Vagina (tissue), 2 donors: ENCODE results near the gene IMMT. TPM values are rescaled to one million over a fixed set of nuclear protein-coding genes. Genes with fewer than 3 reads are reported as not detected.
A peak's percentile ranks its signal among the peaks of the same experiment; 100 is the strongest.

Experiments used
- DNase-seq, 2 donors: peaks; one replicate each; pipeline ENCODE4 v3.0.0-alpha.2; 2017; ENCODE audit errors: extremely low spot score in 2 of 2
- H3K27ac ChIP-seq: fragments of 200-600 bp; sonication (generic); one replicate; pipeline ENCODE4 v1.5.1; 2019
- H3K27me3 ChIP-seq: fragments of 200-600 bp; sonication (generic); one replicate; pipeline ENCODE4 v1.5.1; 2019
- H3K36me3 ChIP-seq, 2 donors: fragments of 200-600 bp; sonication (generic); one replicate each; pipeline ENCODE4 v1.5.1; 2017 to 2019
- H3K4me1 ChIP-seq: fragments of 200-600 bp; sonication (generic); one replicate; pipeline ENCODE4 v1.5.1; 2019
- H3K4me3 ChIP-seq, 2 donors: fragments of 200-600 bp; sonication (generic); 1 replicate in 1 of 2; 2 replicates in 1 of 2; pipeline ENCODE4 v1.5.1; 2016 to 2019
- H3K9me3 ChIP-seq: fragments of 200-600 bp; sonication (generic); one replicate; pipeline ENCODE4 v1.5.1; 2019
- CTCF ChIP-seq, 3 experiments: fragments of 450-650 bp in 2 of 3; fragments of 200-600 bp in 1 of 3; sonication (generic) in 1 of 3; IDR thresholded peaks; one replicate each; pipeline ENCODE4 v1.5.1; 2017 to 2019; ENCODE audit warnings: antibody characterized with exemption in 3 of 3, mild to moderate bottlenecking in 2 of 3, moderate library complexity in 2 of 3
- POLR2A ChIP-seq, 2 donors: fragments of 450-650 bp; IDR thresholded peaks; one replicate each; pipeline ENCODE4 v1.6.1; 2017; ENCODE audit warnings: antibody characterized with exemption in 2 of 2, mild to moderate bottlenecking in 2 of 2, moderate library complexity in 2 of 2
- POLR2AphosphoS5 ChIP-seq, 2 donors: sonication (generic); formaldehyde crosslinking; IDR thresholded peaks; one replicate each; pipeline ENCODE4 v1.9.0; 2017; ENCODE audit warnings: antibody characterized with exemption in 2 of 2, mild to moderate bottlenecking in 2 of 2, low read depth in 1 of 2; ENCODE audit not compliant: insufficient read depth in 1 of 2
- intact Hi-C: fragments of 100-400 bp; cut with DNase I; formaldehyde crosslinking; loops from one replicate; pipeline ENCODE4 v1.15.1; 2023
- total RNA-seq: library from RNA; depleted of rRNA; stranded (reverse); fragments of >200 nt; gene quantifications from one replicate; pipeline ENCODE4 v1.2.3, GENCODE V29; 2016

IMMT gene
- total RNA-seq, 1 donor from 2014 or later: 51.8 TPM

GRCh38 chr2:86223927-86224560, 28.8 kb upstream of the IMMT start:
- no peaks in the 10 kb centered on the region for H3K27me3 ChIP-seq
- peaks cover 32% of the 10 kb centered on the region for H3K4me1 ChIP-seq
- peak overlapping the region; percentile 88 for H3K27ac ChIP-seq
- H3K36me3 ChIP-seq: no peaks in the 10 kb centered on the region
- TF ChIP-seq POLR2AphosphoS5 (IDR thresholded peaks at IDR 0.05; ENCODE audit: insufficient read depth in 1 of 2, low read depth in 1 of 2) (no peak), CTCF (IDR thresholded peaks at IDR 0.05) (no peak), POLR2A (IDR thresholded peaks at IDR 0.05) (no peak)
- H3K9me3 ChIP-seq: no peaks in the 10 kb centered on the region
- DNase-seq: no peak
- intact Hi-C loops: loop anchor here (5.0 to 10.0 kb wide), 3 partner anchors 61 to 221 kb away; partner anchors contain the start of gene KDM3A
- H3K4me3 ChIP-seq: no peak overlapping the region

DNA sequence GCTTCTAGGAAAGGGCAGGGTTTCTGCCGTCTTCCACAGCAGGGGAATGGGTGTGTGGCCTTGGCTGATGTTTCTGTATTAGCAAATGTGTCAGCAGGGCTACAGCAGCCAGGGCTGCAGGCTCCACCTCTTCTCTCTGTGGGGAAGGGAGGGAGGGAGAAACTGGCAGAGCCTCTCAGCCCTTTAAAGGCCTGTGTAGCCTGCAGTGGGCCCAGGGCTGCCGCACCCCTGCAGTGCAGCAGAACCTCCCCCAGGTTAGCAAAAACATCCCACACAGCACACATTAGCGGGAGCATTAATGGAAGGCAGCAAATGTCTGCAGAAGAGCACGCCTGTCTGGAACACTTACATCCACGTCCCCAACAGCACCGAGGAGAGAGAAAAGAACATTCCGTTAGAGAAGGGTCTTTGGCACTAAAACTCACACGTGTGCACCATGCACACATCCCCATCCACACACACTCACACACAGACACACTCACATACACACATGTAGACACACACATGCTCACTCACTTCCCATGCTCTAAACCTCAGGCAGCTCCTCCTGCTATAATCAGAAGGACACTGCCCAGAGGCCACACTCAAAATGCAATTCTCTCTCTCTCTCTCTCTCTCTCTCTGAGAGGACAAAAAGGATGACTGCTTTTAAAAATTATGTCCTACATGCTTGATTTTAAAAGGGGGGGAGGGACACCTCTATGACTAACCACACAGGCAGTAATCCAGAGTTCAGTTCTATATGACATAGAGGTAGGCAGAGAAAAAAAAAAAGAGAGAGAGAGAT, 28.1 kb upstream of the IMMT start:
- peak overlapping the region; percentile 88 for H3K27ac ChIP-seq
- TF ChIP-seq POLR2AphosphoS5 (IDR thresholded peaks at IDR 0.05; ENCODE audit: insufficient read depth in 1 of 2, low read depth in 1 of 2): peak; percentile 32 to 54
- TF ChIP-seq POLR2A (IDR thresholded peaks at IDR 0.05): no peak
- TF ChIP-seq CTCF (IDR thresholded peaks at IDR 0.05): no peak

GRCh38 chr2:86221066-86221684, 25.9 kb upstream of the IMMT start:
- TF ChIP-seq POLR2A (IDR thresholded peaks at IDR 0.05) (no peak), CTCF (IDR thresholded peaks at IDR 0.05) (peak; percentile 57 to 69 (median 68))
- Histone ChIP-seq H3K9me3 (no peaks in the 10 kb centered on the region), H3K4me1 (peaks cover 32% of the 10 kb centered on the region), H3K36me3 (no peaks in the 10 kb centered on the region), H3K27ac (peak overlapping the region; percentile 88), H3K4me3 (no peak overlapping the region), H3K27me3 (no peaks in the 10 kb centered on the region)
- intact Hi-C loops: loop anchor here (5.0 to 10.0 kb wide), 3 partner anchors 64 to 224 kb away; partner anchors contain the start of gene KDM3A
- DNase-seq: peak in 1 of 2 donors; percentile 61

More for the DNA sequence above, 28.1 kb upstream of the IMMT start:
- Histone ChIP-seq H3K4me1 (peaks cover 32% of the 10 kb centered on the region), H3K36me3 (no peaks in the 10 kb centered on the region), H3K4me3 (no peak overlapping the region), H3K9me3 (no peaks in the 10 kb centered on the region), H3K27me3 (no peaks in the 10 kb centered on the region)
- intact Hi-C loops: loop anchor here (5.0 to 10.0 kb wide), 3 partner anchors 61 to 221 kb away; partner anchors contain the start of gene KDM3A
- no peak for DNase-seq

DNA sequence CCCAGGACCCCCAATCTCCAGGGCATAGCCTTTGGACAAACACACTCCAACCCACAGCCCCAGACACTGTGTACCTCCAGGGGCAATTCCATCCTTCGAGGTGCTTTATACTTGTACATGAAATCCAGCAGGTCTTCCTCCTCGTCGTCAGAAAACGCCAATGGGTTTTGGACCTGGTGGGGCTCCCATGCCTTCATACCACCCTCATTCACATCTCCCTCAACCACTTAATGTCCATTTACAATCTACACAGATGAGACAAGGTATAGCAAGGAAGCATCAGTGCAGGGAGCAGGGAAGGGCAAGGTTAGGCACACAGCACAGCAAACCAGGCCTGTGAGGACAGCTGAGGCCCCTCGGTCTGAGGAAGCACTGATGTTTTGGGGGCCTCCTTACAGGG, 24.6 kb upstream of the IMMT start:
- H3K36me3 ChIP-seq: no peaks in the 10 kb centered on the region
- intact Hi-C loops: loop anchor here (5.0 to 10.0 kb wide), 3 partner anchors 65 to 225 kb away; partner anchors contain the start of gene KDM3A
- no peaks in the 10 kb centered on the region for H3K9me3 ChIP-seq
- no peak overlapping the region for H3K4me3 ChIP-seq
- H3K4me1 ChIP-seq: peaks cover 28% of the 10 kb centered on the region
- no peak for DNase-seq
- no peak overlapping the region for H3K27ac ChIP-seq
- TF ChIP-seq POLR2AphosphoS5 (IDR thresholded peaks at IDR 0.05; ENCODE audit: insufficient read depth in 1 of 2, low read depth in 1 of 2): no peak
- TF ChIP-seq POLR2A (IDR thresholded peaks at IDR 0.05): no peak
- no peak for TF ChIP-seq CTCF (IDR thresholded peaks at IDR 0.05)
- no peaks in the 10 kb centered on the region for H3K27me3 ChIP-seq
